ENCODE results near the gene SGCG.
"Not testable (repeated sequence)": the region's sequence is repeated elsewhere in the genome, so short reads cannot be mapped to it uniquely, and the experiment has no call there.

SGCG gene, protein sequence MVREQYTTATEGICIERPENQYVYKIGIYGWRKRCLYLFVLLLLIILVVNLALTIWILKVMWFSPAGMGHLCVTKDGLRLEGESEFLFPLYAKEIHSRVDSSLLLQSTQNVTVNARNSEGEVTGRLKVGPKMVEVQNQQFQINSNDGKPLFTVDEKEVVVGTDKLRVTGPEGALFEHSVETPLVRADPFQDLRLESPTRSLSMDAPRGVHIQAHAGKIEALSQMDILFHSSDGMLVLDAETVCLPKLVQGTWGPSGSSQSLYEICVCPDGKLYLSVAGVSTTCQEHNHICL

DNA sequence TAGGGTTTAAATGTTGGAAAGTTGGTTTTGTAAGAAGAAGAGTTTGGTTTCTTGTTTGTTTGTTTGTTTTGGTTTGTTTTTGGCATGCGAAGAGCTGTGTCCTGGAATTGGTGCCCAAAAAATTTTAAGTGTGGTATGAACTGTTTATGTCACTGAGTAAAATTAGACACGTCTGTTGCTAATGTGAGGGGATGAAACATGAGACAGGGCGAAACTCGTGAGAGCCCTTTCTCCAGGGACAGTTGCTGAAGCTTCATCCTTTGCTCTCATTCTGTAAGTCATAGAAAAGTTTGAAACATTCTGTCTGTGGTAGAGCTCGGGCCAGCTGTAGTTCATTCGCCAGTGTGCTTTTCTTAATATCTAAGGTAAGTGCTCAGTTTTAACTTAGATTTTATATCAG lies at the start of gene SGCG:
TSS of gene SGCG (plus strand) at position 269 of the 400 bp plus-strand sequence. CDS start 22,716 bp downstream, outside the sequence.
- DNase-seq: no peak

DNA sequence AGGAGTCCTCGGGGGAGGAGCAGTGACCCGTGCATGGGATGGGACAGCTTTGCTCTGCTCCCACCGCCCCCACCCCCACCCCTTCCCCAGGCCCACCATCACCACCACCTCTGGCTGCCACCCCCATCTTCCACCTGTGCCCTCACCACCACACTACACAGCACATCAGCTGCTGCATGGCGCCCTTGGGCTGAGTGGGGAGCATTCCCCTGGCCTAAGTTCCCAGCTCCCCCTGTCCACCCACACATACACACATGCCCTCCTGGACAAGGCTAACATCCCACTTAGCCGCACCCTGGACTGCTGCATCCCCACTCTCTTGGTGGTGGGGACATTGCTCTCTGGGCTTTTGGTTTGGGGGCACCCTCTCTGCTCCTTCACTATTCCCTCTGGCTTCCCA lies 46.2 kb upstream of the SGCG start:
- no peak for DNase-seq

DNA sequence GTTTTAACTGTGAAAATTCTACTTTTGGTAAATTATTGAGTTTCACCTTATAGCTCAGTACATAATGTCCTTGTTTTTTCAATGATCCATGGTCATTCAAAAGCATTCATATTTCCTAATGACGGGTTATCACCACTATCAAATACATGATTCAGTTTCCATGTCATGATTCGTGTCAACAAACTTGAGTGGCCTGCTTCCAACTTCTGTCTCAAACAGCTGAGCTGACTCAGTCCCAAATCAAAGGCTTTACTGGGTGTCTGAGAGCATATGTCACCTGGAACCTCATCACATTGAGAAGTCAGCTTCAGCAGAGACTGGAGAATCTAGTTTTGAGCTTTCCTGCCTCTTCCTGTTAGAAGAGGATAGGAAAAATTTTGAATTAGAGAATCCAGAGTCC lies 40.3 kb upstream of the SGCG start:
- DNase-seq: no peak

DNA sequence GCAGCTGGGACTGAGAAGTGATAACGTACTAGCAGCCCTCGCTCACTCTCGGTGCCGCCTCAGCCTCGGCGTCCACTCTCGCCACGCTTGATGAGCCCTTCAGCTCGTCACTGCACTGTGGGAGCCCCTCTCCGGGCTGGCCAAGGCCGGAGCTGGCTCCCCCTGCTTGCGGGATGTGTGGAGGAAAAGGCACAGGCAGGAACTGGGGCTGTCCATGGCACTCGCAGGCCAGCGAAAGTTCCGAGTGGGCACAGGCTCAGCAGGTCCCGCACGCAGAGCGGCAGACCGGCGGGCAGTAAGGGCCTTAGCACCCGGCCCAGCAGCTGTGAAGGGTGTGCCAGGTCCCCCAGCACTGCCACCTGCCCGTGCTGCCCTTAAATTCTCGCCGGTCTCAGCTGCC lies 38.8 kb upstream of the SGCG start:
- no peak for DNase-seq

DNA sequence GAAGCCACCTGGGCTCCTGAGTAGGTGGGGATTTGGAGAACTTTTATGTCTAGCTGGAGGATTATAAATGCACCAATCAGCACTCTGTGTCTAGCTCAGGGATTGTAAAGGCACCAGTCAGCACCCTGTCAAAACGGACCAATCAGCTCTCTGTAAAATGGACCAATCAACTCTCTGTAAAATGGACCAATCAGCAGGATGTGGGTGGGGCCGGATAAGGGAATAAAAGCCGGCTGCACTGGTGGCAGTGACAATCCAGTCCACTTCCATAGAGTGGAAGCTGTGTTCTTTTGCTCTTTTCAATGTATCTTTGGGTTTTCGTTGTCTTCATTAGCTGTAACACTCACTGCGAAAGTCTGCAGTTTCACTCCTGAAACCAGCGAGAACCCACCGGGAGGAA lies 38.2 kb upstream of the SGCG start:
- DNase-seq: not testable (repeated sequence)

DNA sequence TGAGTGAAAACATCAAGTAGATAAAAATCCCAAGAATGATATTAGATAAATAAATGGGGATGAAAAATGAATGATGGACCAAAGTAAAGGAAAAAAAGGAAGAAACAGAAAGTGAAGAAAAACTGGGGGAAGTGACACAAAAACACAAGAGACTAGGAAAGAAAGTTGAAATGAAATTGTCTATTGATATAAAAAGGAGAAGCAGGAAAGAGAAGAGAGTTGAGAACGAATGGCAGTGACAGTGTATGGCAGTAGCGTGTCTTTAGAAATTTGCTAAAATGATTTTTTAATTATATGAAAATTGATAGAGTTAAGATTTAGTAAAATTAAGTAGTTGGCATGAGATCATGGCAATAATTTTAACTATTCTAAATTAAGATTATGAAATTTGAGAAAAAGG lies 36.3 kb upstream of the SGCG start:
- no peak for DNase-seq

DNA sequence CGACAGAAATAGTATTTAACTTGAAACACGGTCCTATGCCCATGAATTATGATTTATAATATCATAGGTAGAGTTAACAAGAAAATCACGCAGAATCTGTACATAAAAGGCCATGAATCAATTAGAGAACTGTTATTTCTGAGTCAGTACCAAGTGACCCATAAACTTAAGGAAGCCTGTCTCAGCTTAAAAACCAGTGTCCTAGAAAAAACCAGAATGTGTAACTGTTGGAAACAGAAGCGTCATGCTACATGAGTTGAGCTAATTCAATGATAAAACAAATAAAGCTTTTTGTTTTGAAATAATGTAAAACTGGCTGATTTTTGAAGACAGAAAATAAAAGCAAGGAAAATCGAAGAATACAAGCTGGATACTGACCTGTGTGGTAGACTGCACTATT lies 34.8 kb upstream of the SGCG start:
- no peak for DNase-seq

DNA sequence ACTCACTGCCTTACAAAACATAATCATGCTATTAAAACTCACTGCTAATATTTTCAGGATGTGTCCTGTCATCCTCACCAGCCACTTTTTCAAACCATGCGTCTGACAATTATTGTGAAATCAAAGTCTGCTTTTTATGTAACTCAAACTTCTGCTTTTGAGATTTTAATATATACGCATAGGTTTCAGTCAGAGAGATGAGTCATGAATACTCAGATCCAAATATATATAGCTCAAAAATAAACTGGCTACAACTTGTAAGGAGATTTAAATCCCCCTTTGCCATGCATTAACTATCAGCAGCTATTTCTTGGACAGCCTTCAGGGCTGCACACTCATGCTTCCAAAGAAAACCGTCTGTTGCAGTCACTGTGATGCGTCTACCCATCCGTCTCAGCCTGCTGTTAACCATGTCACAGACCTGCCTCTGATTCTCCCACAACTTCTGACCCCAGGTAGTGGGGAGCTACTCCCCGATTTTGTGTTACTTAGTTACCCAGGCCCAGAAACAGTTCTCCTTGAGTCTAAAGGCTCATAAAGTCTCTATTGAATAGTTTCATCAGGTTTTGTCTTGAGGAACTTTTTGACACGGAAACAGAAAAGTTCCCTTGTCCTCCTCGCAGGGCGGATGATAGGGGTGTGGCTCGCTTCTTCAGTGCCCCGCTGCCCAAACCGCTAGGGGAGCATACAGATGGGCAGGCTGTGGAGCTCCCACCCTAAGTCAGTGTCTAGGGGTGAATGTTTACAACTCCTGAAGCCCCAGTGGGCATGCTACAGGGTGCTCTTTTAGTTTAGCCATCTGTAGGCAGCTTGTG lies 33.8 kb upstream of the SGCG start:
- DNase-seq: no peak

DNA sequence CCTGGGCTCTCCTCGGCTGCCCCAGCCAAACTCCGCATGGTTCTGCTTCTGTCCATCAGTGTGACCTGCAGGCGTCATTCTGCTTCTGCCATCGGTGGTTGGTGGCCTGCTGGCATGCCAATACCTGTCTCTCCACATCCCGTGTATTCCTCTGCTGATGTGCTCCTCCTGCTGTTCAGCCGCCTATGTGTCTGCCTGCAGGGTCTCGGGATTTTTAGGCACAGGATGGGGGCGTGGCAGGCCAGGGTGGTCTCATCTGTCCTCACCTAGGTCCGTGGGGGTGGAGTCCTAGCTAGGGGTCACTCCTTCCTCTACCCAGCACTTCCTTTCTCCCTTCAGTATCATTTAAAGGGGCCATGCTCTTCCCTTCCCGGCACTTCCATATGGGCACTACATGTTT lies 33.0 kb upstream of the SGCG start:
- no peak for DNase-seq

DNA sequence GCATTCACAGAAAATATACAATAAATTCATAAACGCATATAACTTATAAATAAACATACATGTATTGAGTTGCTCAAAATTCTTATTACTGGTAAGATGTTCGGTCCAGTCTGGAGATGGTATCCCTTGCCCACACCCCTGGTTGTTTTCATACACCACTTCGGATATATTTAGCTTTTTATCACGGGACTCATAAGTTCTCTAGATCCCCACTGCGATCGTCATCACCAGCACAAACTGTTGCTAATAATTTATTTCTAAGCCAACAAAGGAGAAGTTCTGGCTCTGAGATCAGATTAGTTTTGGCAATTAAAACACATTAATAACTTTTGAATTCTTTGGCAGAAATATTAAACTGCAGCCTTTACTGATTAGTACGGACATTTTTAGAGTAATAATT lies 23.0 kb upstream of the SGCG start:
- no peak for DNase-seq

DNA sequence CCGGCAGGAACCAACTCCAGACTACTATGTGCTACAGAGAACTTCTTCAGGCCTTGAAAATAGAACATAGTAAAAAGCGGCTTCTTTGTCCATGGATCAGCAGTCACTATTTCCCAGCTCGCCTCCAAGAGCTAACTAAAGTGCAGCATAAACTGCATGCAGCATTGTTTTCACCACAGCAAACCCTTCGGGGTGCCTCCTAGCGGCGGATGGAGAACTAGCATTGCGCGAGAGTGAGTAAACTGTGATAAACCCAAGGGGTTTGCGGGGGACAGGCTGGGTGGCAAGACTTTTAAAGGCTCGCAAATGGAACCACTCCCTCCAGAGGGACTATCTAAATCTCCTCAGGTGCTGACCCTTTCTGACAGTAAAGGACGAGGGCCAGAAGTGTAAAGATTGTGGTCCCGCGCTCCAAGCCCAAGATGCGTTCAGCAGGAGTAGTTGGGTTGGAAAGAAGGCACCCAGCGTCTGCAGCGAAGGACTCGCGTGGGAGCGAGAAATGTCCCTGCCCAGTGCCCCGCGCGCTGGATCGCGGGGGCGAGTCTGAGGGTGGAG lies 21.5 kb upstream of the SGCG start:
- peak; percentile 60 for DNase-seq

DNA sequence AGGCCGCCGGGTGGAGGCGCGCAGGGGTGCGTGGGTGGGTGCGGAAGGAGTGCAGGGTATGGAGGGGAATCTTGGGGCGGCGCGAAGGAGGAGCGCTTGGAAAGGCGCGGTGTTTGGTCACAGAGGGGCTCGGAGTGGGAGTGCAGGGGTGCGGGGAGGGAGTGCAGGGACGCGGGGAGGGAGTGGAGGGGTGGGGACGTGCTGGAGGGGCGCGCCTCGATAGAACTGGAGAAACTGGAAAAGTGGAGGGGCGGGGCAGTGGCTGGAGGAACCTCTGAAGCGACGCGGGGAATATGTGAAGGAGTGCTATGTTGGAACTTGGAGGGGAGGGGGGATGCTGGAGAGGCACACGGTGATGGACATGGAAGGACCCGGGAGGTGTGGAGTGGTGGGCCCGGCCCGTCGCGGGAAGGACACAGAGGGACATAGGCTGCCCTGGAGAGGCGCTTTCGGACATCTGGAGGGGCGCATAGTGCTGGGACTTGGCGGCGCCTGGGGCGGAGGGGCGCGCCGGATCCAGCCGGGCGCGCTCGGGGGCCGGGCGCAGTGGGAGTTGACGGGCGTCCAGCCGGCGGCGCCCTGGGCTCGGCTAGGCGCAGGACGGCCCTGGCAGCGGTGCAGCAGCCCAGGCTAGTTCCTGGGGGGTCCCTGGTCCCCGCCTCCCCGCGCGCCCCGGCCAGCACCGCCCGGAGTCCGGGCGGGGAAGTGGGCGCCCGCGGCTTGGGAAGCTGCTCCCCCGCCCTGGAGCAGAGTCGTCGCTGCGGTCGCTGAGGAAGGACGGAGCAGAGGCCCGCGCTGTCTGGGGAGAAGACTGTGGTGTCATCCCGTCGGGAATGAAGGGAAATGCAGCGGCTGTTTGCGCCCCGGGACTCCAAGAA lies 20.8 kb upstream of the SGCG start:
- no peak for DNase-seq

DNA sequence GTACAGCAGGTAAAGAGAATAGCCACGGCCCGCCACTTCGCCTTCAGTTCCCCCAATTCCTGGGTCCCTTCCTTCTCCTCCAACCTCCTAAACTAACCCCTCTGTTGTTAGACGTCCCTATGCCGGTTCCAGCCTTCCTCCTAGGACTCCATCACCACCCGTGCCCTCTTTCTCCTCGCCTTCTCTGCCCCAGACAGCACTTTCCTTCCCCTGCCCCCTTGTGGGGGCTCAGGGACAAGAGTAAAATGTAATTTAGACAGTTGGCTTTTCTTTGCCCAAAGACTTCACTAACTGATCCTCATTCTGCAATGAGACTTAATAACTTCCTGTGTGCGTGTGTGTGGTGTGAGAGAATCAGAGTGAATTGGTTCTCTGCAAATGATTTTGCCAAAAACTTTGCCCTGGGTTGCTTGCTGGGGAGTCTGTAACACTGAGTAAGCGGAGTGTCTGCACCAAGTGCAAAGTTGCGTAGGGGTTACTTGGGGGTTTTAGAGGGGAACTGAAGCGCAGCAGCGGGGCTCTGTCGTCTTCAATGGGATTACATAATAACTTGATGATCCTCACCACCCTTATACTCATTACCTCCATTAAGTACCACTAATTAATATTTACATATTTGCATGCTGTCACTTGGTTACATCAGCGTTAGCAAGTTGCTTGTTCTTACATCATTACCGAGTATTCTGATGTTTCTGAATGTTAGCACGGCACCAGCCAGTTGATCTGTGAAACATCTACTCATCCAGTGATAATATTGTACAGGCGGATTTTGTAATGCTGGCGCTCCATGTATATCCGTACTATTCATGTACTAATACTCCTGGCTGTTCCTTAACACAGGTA lies 19.9 kb upstream of the SGCG start:
- no peak for DNase-seq

DNA sequence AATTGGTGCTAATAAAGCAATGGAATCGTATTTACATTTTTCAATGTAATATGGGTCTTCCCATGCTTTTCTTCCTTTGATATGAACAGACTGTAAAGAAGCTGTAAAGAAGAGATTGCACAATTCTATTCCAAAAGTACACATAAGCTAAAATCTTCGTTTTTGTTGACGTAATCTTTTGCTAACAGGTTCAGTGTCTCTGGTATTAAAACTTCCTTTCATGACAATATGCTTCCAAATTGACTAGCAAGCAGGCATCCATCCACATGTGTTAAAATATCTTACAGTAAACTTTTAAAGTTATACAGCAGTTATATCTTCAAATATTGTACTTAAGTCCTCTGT lies 19.3 kb upstream of the SGCG start:
- no peak for DNase-seq

DNA sequence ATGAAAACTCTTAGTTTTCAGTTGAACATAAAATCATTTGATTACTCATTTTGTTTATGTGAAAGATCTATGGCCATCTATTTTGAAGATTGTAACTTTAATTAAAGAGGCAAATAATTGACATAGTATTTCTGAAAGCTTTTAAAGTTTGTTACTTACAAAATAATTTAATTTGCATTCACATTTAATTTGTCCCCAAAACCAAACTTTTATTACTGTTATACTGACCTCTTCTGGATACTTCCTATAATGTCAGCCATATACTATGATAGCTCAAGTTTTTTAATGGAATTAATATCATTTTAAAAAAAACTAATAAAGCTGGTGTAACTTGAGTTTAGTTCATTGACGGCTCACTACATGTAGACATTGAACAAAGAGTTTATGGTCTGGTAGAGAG lies 4.9 kb upstream of the SGCG start:
- no peak for DNase-seq

DNA sequence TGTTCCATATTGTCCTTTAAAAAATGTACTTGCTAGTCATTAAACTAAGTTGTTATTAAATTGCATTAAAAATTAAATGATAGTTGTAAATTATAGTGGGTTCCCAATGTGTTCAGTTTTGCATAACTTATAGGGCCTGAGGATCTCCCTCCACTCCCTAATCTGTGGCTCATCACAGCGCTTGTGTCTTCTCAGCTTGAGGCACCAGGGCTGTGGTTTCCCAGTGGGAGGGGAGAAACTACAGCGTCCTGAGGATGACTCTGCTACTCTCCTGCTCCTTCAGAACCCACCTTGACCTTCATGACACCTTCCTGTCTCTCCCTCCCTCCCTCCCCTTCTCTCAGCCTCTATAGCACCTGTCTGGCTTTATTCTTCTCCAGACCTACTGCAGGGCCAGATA lies 1.4 kb downstream of the SGCG start:
- no peak for DNase-seq

DNA sequence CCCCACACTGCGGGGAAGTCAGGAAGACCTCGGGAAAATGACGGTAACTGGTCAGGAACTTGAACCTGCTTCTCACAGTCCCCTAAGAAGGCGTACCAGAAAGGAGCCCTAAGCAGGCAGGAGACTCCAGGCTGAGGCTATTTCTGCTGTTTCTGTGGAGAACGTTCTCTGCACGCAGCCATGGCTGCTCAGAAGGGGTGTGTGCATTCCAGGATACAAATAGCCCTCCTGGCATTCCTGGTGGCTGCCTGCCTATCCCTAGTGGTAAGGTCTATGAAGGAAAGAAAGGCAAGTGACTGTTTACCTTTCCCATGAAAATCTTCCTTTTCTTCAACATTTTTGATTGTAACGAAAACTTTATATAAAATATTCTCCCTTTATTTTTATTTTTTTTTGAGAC lies 2.5 kb downstream of the SGCG start:
- DNase-seq: no peak

DNA sequence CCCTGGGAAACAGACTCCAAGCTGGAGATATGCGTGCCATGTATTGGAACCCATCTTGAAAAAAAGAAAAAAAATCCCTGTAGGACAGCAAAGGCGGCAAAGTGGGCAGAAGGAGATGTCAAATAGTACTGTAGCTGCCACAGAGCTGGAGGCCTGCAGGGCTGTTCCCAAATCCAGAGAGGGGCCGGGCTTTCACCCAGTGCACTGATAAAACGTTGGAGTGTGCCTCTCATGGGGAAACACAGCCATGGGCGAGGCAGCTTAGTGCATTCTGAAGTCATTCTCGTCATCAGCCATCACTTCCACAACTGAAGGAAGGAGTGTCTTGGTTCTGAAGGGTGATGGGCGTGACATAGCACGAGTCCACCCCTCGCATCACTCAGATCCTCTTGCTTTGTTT lies 4.8 kb downstream of the SGCG start:
- no peak for DNase-seq

DNA sequence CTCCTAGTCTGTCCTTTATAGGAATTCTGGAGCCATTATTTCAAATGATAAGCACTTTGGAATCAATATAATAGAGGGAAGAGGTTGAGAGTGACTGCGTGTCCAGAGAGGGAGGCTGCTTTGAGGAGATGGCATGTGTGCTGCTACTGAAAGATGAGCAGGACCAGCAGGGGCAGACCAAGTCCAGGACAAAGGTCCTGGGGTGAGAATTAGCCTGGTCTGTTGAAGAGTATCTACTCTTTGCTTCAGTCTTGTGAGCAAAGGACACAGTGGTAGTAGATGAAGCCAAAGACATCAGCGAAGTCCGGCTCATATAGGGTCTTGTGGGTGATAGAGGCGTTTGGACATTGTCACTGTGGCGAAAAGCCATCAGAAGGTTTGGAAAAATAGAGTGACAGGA lies 21.1 kb downstream of the SGCG start:
- DNase-seq: no peak

DNA sequence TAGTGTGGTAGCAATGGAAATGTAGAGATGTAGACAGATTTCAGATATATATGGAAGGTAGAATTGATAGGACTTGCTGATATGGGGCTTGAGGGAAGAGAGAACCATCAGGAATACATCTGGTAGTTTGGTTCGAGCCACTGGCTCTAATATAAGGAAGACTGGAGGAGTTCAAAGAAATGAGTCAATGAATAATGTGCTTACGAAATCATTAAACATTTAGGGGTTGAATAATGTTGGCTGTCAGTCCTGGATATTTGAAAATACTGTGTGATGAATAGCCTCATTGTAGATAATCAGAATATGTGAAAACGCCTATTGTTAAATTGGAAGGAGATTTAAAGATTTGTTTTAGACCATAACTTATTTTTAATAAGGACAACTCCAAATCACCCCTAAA lies 21.6 kb downstream of the SGCG start:
- DNase-seq: no peak

DNA sequence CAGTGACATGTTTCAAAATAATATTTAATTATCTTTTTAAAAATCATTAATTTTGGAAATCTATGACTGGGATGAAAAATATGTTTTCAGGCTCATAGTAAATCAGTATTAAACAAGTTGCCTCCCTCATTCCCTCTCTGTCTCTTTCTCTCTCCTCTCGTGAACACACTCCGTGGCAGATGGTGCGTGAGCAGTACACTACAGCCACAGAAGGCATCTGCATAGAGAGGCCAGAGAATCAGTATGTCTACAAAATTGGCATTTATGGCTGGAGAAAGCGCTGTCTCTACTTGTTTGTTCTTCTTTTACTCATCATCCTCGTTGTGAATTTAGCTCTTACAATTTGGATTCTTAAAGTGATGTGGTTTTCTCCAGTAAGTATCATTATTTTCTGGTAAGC lies 22.7 kb downstream of the SGCG start:
- no peak for DNase-seq

DNA sequence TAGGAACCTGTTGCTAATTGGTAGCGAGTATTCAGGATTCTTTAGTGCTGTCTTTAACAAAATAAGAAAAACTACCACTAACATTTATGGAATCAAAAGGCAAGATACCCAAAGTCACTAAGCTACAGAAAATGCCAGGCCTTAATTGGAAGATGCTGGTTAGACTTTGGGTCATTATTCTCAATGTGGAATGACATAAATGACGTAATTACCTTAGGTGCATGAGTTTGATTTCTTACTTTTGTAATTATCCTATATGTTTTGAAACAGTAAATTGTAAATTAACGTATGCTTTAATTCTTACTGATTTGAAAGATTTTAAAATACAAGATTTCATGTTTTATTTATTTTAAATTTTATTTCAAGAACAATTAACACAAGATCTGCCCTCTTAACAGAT lies 25.0 kb downstream of the SGCG start:
- no peak for DNase-seq

DNA sequence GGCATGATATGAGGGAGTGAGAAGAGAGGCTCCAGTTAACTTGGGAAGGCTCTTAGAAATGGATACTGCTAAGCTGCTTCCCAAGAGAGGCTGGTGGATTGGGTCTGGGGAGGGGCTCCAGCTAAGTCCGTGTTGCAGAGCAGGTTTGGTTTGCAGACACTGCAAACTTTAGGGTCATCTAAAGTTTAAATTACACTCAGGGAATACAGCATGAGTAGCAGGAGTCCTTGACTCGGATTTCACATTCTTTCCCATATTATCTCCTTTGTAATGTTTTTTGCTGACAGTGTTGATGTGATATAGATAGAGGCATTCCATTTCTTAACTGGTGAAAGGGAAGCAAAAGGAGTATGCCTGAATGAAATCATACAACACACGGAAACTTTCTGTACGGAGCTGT lies 31.9 kb downstream of the SGCG start:
- DNase-seq: no peak

Measured in stimulated activated CD8-positive, alpha-beta memory T cell treated with anti-CD3 and anti-CD28 coated beads, Interleukin-4, amount 100 ng/mL, for 48 hours (primary cell).